GM12864 (cell line): ENCODE measurements around the gene CD3G.

Experiments used
- DNase-seq: peaks from one replicate; pipeline ENCODE4 v3.0.0-alpha.2; 2011; ENCODE audit warnings: low read depth
- H3K4me3 ChIP-seq: 2 replicates; pipeline ENCODE4 v1.5.1; 2011; ENCODE audit warnings: mild to moderate bottlenecking, low read depth, low read length, control low read depth
- TF ChIP-seq, protein P1 (sequence below): IDR thresholded peaks from 2 replicates; pipeline ENCODE4 v1.5.1; 2011; ENCODE audit warnings: low read depth, mild to moderate bottlenecking, moderate library complexity, low read length, control low read depth, inconsistent platforms; ENCODE audit errors: missing control alignments

Gene CD3G

DNA sequence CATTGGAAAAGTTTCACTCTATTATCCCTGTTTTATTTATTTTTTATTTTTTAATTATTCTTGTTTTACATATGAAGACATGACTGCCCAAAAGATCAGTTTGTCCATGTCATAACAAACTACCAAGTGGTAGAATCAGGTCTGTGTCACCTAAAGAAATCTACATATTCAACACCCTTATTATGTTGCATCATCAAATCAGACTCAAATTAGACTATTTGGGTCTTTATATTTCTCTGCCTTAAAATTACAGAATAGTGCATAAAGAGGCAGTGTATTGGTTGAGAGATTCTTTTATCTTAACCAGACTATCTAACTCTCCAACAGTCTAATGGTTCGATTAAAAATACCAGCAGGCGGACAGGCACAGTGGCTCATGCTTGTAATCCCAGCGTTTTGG lies 38.8 kb downstream of the CD3G start:
- TF ChIP-seq, protein P1, sequence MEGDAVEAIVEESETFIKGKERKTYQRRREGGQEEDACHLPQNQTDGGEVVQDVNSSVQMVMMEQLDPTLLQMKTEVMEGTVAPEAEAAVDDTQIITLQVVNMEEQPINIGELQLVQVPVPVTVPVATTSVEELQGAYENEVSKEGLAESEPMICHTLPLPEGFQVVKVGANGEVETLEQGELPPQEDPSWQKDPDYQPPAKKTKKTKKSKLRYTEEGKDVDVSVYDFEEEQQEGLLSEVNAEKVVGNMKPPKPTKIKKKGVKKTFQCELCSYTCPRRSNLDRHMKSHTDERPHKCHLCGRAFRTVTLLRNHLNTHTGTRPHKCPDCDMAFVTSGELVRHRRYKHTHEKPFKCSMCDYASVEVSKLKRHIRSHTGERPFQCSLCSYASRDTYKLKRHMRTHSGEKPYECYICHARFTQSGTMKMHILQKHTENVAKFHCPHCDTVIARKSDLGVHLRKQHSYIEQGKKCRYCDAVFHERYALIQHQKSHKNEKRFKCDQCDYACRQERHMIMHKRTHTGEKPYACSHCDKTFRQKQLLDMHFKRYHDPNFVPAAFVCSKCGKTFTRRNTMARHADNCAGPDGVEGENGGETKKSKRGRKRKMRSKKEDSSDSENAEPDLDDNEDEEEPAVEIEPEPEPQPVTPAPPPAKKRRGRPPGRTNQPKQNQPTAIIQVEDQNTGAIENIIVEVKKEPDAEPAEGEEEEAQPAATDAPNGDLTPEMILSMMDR: no peak
- no peak for DNase-seq
- H3K4me3 ChIP-seq: no peak overlapping the region

DNA sequence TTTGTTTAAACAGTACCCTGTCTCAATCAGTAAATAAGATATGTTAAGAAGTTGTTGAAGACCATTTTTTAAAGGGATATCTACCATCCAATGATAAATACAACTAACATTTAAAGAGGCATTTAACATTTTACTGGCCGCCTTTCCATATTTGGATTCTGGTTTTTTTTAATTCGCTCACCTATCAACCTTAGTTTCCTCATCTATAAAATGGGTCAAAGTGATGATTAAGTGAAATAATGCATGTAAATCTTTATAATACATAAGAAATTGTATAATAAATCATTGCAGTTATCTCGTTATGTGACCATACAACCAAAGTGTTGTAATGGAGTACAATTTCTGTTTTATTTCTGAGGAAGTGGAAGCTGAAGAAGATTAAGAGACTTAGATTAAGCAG lies 39.5 kb downstream of the CD3G start:
- no peak overlapping the region for H3K4me3 ChIP-seq
- TF ChIP-seq, protein P1: no peak
- DNase-seq: no peak

DNA sequence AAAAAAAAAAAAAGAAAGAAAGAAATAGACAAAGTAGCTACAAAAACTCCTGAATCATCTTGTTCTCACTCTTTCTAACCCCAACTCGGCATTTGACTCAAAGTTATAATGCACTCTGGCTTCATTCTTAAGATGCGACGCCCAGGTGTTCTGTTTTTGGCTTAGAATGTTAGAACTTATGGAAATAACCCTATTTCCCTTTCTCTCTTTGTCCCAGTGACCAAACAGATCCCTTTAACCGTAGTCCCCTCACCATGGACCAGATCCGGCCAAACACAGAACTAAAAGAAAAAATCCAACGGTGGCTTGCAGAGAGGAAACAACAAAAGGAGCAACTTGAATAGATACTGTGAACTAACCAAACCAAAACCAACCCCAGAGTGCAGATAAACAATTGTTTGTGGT lies 52.0 kb downstream of the CD3G start:
- TF ChIP-seq, protein P1: no peak
- no peak overlapping the region for H3K4me3 ChIP-seq
- DNase-seq: no peak

DNA sequence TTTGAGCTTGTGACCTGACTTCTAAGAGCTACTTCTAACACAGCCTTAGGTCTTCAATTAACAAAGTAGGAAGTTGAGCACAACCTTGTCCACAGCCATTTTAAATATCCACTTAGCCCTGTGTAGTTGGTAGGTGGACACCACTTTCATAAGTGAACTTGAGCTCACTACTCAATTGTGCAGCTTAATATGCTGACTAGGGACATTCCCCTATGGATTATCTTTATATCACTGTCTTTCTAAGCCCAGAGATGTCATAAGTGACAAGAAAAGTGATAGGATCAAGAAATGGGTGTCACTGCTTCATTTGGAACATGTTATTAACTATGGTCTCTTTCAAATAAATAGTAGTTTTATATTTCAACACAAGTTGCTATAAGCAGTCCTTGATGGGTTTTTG lies 53.3 kb downstream of the CD3G start:
- TF ChIP-seq, protein P1: no peak
- no peak overlapping the region for H3K4me3 ChIP-seq
- no peak for DNase-seq

DNA sequence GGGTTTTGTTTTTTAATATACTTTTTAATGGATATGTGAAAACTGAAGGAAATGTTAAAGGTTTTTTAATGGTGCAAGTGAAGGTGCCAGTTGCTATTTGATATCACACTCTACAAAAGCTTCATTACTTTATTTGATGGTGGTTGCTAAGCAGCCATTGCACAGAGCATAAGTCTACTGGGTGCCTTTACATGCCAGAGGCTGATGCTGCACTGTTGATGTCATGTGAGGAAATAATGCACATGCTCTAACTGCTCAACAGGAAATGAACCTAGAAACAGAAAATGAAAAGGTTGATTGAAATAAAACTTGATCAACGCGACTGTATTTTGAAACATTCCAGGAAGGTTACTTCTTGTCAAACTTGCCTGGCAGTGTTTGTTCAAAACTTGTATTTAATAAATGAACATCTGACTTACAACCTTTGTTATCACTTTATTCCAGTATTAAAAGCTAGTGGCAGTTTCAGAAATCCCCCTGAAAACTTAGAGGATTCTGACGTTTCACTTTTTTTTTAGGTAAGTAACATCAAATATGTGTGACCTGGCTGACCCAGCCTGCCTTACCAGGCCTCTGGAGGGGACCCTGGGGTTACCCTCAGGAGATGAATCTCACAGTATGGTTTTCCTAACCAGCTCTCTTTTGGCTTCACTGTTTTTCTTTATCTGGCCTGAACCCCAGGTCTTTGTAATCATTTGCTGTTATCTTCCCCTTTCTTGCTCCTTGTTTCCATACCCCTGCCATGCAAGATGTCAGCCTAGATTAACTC lies 54.8 kb downstream of the CD3G start:
- peak; percentile 30 for DNase-seq
- H3K4me3 ChIP-seq: no peak overlapping the region
- TF ChIP-seq, protein P1: no peak

DNA sequence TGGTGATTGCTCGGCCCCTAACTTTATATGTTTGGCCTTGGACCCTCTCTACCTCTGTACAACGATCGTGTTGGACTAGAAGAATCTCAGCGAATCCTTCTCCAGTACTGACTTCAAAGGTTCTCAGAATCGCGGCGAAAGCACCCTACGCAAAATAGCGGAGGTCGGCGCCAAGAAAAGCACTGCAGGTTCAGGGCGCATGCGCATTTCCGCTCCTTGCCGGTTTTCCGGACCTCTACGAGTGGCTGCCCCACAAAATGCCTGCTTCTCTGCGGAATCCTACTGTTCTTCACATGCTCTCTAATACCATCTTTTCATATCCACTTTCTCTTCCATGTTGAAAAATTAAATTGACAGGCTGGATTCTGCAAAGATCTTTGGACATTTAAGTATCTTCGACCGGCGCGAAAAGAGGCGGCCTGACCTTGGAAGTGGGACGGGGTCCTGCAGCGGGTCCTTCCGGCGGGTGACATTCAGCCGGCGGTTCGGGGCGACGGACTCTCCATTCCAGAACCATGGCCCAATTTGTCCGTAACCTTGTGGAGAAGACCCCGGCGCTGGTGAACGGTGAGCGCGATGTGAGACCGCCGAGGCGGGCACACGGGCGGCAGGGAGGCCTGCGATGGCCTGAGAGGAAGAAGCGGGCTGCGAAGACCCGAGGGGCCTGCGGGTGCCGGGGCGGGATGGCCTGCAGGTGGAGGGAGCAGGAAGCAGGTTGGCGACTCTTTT lies 57.2 kb downstream of the CD3G start, which contains the start of gene ATP5MG:
Gene ATP5MG, plus strand, starts transcription at position 456 of the 729 bp plus-strand sequence. Its CDS starts 60 bp downstream, at position 516.
- peak; percentile 83 for DNase-seq
- TF ChIP-seq, protein P1: peak; percentile 9
- H3K4me3 ChIP-seq: peak within 1 kb of the TSS; percentile 96
